ENCODE results near the gene RAET1L. TPM values are rescaled to one million over a fixed set of nuclear protein-coding genes. Genes with fewer than 3 reads are reported as not detected.

The RAET1L gene
- total and polyA plus RNA-seq, 9 of the 15 experiments (the other 6 are each of a cell fraction or from before 2014, with no cell fraction given), result not detected

DNA sequence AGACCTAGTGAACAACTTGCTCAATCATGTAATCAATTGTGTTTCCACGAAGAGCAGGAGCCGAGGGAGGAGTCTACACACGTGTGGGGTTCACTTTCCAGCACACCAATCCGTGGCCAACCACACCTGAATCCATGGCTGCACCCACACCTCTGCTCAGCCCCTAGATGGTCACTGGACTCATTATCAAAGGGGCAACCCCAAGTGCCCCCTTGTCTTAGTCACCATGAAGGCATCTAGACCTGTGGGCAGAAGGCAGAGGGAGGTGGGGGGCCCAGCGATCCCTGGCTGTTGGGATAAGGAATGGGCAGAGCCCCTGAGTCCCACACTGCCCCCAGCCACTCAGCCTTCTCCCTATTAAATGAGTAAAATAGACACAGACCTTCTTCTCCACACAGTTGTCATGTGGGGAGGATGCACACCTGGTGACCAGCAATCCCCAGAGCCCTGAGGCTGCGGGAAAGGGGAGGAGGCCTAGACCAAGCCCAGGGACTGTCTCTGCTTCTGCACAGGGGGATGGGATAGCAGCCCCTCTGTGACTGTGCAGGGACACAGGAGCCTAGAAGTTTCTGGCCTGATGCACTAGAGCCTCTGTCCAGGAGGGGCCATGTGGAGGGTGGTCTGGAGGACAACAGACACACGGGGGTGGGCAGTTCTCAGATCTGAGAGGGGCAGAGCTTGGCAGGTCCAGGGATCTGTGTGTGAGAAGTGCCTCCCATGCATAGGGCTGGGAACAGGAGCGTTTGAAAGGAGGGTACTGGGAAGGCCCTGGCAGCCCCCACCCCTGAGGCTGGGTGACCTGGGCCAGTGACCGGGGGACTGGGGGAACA is 1.9 kb upstream of the RAET1L start:
- in situ Hi-C loops (cut with MboI) (no loop called here), intact Hi-C loops (cut with micrococcal nuclease) (no loop called here)
- Histone ChIP-seq H2AFZ (ENCODE audit: low read depth, low read length) (no peak overlapping the region), H3K36me3 (ENCODE audit: control insufficient read depth, insufficient read depth, low read length) (no peaks in the 10 kb centered on the region), H3K4me2 (ENCODE audit: insufficient read depth, low read length) (no peak overlapping the region), H3K4me3 (no peak overlapping the region), H4K20me1 (replicated peaks; ENCODE audit: control insufficient read depth, insufficient read depth, low read length) (0 out of 2 replicates have a peak, but pooled peaks cover 3% of the 10 kb centered on the region), H3K27ac (ENCODE audit: extremely low read depth, low read depth, low read length) (no peak overlapping the region), H3K9me1 (ENCODE audit: control insufficient read depth, insufficient read depth, low read length) (peaks cover 4% of the 10 kb centered on the region), H3K79me2 (ENCODE audit: control insufficient read depth, insufficient read depth, low read length) (no peaks in the 10 kb centered on the region), H3K27me3 (ENCODE audit: control insufficient read depth in 2 of 2, insufficient read depth in 2 of 2, low read length in 2 of 2) (peaks cover 37 to 74% of the 10 kb centered on the region in 2 experiments), H3K9me3 (replicated peaks; ENCODE audit: control insufficient read depth, insufficient read depth, low read depth, low read length) (no peaks in the 10 kb centered on the region), H3K9ac (ENCODE audit: insufficient read depth in 1 of 2, low read depth in 2 of 2, low read length in 2 of 2) (no peak overlapping the region), H3K4me1 (replicated peaks in 1 of 2; ENCODE audit: control insufficient read depth in 2 of 2, insufficient read depth in 2 of 2, low read length in 2 of 2) (peaks cover 0 to 9% of the 10 kb centered on the region in 2 experiments; a peak in 1 of 5 replicates)
- FAIRE-seq, result no peak
- ChIA-PET POLR2A (no interaction called here), CTCF (ENCODE audit: low intra/inter-chr PET ratio) (no interaction called here)
- ATAC-seq, result no peak
- DNase-seq (ENCODE audit: extremely low read depth in 1 of 4, low spot score in 3 of 4), result no peak
- WGBS (ENCODE audit: insufficient coverage, low coverage, missing lambda C conversion rate), result 5% methylated on average over 9 of the region's 9 CpGs
- BruUV-seq (replicated peaks), result no TSS peak
- TF ChIP-seq CEBPB (tag; IDR thresholded peaks at IDR 0.05) (no peak), ZNF696 (CRISPR knock-in tag; conservative IDR thresholded peaks at IDR 0.05) (no peak), ZNF644 (tag; IDR thresholded peaks at IDR 0.05; ENCODE audit: low read depth) (no peak), RUNX1 (IDR thresholded peaks at IDR 0.05; ENCODE audit: low read depth) (no peak), NFATC3 (IDR thresholded peaks at IDR 0.05) (no peak), POLR2A (conservative IDR thresholded peaks at IDR 0.05) (no peak), HNRNPLL (IDR thresholded peaks at IDR 0.05; ENCODE audit: low read depth, low read length, poor library complexity, severe bottlenecking) (no peak), POLR2AphosphoS2 (IDR thresholded peaks at IDR 0.05; ENCODE audit: low read length) (no peak), BCOR (IDR thresholded peaks at IDR 0.05) (no peak), ZC3H11A (IDR thresholded peaks at IDR 0.05; ENCODE audit: low read depth, low read length) (no peak), POLR2H (tag; IDR thresholded peaks at IDR 0.05; ENCODE audit: low read depth) (no peak)
- TF ChIP-seq, protein P1, sequence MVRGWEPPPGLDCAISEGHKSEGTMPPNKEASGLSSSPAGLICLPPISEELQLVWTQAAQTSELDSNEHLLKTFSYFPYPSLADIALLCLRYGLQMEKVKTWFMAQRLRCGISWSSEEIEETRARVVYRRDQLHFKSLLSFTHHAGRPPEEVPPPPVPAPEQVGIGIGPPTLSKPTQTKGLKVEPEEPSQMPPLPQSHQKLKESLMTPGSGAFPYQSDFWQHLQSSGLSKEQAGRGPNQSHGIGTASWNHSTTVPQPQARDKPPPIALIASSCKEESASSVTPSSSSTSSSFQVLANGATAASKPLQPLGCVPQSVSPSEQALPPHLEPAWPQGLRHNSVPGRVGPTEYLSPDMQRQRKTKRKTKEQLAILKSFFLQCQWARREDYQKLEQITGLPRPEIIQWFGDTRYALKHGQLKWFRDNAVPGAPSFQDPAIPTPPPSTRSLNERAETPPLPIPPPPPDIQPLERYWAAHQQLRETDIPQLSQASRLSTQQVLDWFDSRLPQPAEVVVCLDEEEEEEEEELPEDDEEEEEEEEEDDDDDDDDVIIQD (CRISPR knock-in tag; IDR thresholded peaks at IDR 0.05), result no peak
- TF ChIP-seq, protein P2, sequence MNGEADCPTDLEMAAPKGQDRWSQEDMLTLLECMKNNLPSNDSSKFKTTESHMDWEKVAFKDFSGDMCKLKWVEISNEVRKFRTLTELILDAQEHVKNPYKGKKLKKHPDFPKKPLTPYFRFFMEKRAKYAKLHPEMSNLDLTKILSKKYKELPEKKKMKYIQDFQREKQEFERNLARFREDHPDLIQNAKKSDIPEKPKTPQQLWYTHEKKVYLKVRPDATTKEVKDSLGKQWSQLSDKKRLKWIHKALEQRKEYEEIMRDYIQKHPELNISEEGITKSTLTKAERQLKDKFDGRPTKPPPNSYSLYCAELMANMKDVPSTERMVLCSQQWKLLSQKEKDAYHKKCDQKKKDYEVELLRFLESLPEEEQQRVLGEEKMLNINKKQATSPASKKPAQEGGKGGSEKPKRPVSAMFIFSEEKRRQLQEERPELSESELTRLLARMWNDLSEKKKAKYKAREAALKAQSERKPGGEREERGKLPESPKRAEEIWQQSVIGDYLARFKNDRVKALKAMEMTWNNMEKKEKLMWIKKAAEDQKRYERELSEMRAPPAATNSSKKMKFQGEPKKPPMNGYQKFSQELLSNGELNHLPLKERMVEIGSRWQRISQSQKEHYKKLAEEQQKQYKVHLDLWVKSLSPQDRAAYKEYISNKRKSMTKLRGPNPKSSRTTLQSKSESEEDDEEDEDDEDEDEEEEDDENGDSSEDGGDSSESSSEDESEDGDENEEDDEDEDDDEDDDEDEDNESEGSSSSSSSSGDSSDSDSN (IDR thresholded peaks at IDR 0.05; ENCODE audit: borderline replicate concordance in 1 of 2, low read depth in 2 of 2, low read length in 2 of 2), result no peak
- TF ChIP-seq, protein P3, sequence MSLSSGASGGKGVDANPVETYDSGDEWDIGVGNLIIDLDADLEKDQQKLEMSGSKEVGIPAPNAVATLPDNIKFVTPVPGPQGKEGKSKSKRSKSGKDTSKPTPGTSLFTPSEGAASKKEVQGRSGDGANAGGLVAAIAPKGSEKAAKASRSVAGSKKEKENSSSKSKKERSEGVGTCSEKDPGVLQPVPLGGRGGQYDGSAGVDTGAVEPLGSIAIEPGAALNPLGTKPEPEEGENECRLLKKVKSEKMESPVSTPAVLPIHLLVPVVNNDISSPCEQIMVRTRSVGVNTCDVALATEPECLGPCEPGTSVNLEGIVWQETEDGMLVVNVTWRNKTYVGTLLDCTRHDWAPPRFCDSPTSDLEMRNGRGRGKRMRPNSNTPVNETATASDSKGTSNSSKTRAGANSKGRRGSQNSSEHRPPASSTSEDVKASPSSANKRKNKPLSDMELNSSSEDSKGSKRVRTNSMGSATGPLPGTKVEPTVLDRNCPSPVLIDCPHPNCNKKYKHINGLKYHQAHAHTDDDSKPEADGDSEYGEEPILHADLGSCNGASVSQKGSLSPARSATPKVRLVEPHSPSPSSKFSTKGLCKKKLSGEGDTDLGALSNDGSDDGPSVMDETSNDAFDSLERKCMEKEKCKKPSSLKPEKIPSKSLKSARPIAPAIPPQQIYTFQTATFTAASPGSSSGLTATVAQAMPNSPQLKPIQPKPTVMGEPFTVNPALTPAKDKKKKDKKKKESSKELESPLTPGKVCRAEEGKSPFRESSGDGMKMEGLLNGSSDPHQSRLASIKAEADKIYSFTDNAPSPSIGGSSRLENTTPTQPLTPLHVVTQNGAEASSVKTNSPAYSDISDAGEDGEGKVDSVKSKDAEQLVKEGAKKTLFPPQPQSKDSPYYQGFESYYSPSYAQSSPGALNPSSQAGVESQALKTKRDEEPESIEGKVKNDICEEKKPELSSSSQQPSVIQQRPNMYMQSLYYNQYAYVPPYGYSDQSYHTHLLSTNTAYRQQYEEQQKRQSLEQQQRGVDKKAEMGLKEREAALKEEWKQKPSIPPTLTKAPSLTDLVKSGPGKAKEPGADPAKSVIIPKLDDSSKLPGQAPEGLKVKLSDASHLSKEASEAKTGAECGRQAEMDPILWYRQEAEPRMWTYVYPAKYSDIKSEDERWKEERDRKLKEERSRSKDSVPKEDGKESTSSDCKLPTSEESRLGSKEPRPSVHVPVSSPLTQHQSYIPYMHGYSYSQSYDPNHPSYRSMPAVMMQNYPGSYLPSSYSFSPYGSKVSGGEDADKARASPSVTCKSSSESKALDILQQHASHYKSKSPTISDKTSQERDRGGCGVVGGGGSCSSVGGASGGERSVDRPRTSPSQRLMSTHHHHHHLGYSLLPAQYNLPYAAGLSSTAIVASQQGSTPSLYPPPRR (CRISPR knock-in tag; IDR thresholded peaks at IDR 0.05; ENCODE audit: borderline replicate concordance), result no peak

Measured in K562 (cell line).